DND-41 (cell line): Measurements from ENCODE around the gene ITGB1BP2.
"Not testable (repeated sequence)": the region's sequence is repeated elsewhere in the genome, so short reads cannot be mapped to it uniquely, and the experiment has no call there.

Experiments used
- ATAC-seq: fragments of 200-7000 bp; cut with Tn5 transposase; 3 replicates; pipeline ENCODE4 v1.9.1; 2021; ENCODE audit warnings: low read depth; ENCODE audit not compliant: insufficient read depth
- DNase-seq: peaks from one replicate; pipeline ENCODE4 v3.0.0-alpha.2; 2020
- H2AFZ ChIP-seq: 2 replicates; pipeline ENCODE4 v1.6.0; 2012; ENCODE audit warnings: low read depth, low read length
- H3K27ac ChIP-seq: 2 replicates; pipeline ENCODE4 v1.5.1; 2012; ENCODE audit warnings: low read length, inconsistent platforms
- H3K27me3 ChIP-seq: fragments of 200-600 bp; sonication (generic); 2 replicates; pipeline ENCODE4 v1.6.0; 2012; ENCODE audit warnings: low read length, mild to moderate bottlenecking, inconsistent platforms; ENCODE audit not compliant: insufficient read depth, poor library complexity
- H3K36me3 ChIP-seq: 2 replicates; pipeline ENCODE4 v1.5.1; 2012; ENCODE audit warnings: low read length, inconsistent platforms; ENCODE audit not compliant: insufficient read depth
- H3K4me1 ChIP-seq: 2 replicates; pipeline ENCODE4 v1.5.1; 2012; ENCODE audit warnings: mild to moderate bottlenecking, low read length; ENCODE audit not compliant: insufficient read depth
- H3K4me2 ChIP-seq: 2 replicates; pipeline ENCODE4 v1.6.0; 2012; ENCODE audit warnings: mild to moderate bottlenecking, moderate library complexity, low read length, inconsistent platforms; ENCODE audit not compliant: insufficient read depth
- H3K4me3 ChIP-seq, 2 experiments: fragments of 200-600 bp in 1 of 2; shearing (Covaris generic) in 1 of 2; 2 replicates each; pipeline ENCODE4 v1.5.1; 2012 to 2016; ENCODE audit warnings: inconsistent platforms in 2 of 2, low read length in 2 of 2, mild to moderate bottlenecking in 2 of 2, low read depth in 1 of 2, moderate library complexity in 1 of 2
- H3K79me2 ChIP-seq: 2 replicates; pipeline ENCODE4 v1.6.0; 2012; ENCODE audit warnings: low read length, inconsistent platforms; ENCODE audit not compliant: insufficient read depth
- H3K9ac ChIP-seq: 2 replicates; pipeline ENCODE4 v1.6.0; 2012; ENCODE audit warnings: low read depth, mild to moderate bottlenecking, inconsistent platforms, low read length, moderate library complexity
- H3K9me3 ChIP-seq: 2 replicates; pipeline ENCODE4 v1.5.1; 2012; ENCODE audit warnings: low read length, moderate library complexity, mild to moderate bottlenecking, inconsistent platforms; ENCODE audit not compliant: insufficient read depth, severe bottlenecking
- H4K20me1 ChIP-seq: 2 replicates; pipeline ENCODE4 v1.6.0; 2012; ENCODE audit warnings: low read length; ENCODE audit not compliant: insufficient read depth
- EZH2 ChIP-seq: IDR thresholded peaks from 3 replicates; pipeline ENCODE4 v1.6.1; 2012; ENCODE audit warnings: borderline replicate concordance, low read depth, mild to moderate bottlenecking, moderate library complexity, low read length, inconsistent platforms; ENCODE audit not compliant: severe bottlenecking
- TF ChIP-seq, protein P1 (sequence below): IDR thresholded peaks from 2 replicates; pipeline ENCODE4 v1.5.1; 2012; ENCODE audit warnings: borderline replicate concordance, low read length, moderate library complexity, mild to moderate bottlenecking; ENCODE audit not compliant: poor library complexity, severe bottlenecking; ENCODE audit errors: extremely low read depth

The ITGB1BP2 gene

DNA sequence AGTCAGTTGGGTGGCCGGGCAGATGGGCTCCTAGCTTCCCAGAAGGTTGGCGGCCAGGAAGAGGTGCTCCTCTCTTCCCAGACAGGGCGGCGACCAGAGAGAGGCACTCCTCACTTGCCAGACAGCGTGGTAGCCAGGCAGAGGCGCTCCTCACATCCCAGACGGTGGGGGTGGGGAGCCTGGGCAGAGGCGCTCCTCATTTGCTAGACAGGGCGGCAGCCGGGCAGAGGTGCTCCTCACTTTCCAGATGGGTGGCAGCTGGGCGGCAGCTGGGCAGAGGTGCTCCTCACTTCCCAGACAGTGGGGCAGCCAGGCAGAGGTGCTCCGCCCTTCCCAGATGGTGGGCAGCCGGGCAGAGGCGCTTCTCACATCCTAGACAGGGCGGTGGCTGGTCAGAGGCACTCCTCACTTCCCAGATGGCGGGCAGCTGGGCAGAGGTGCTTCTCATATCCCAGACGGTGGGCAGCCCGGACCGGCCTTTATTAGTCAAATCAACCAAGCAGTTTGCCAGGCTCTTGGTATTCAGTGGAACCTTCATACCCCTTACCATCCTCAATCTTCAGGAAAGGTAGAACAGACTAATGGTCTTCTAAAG is 31.7 kb upstream of the ITGB1BP2 start:
- no peaks in the 10 kb centered on the region for H3K9me3 ChIP-seq
- H3K36me3 ChIP-seq, result no peaks in the 10 kb centered on the region
- H3K9ac ChIP-seq, result no peak overlapping the region
- H3K4me3 ChIP-seq, result no peak overlapping the region
- no peaks in the 10 kb centered on the region for H4K20me1 ChIP-seq
- H3K27ac ChIP-seq, result no peak overlapping the region
- H3K79me2 ChIP-seq, result no peaks in the 10 kb centered on the region
- DNase-seq (no peak), ATAC-seq (no peak)
- H2AFZ ChIP-seq, result no peak overlapping the region
- H3K27me3 ChIP-seq, result no peaks in the 10 kb centered on the region
- H3K4me2 ChIP-seq, result no peak overlapping the region
- no peaks in the 10 kb centered on the region for H3K4me1 ChIP-seq
- TF ChIP-seq EZH2, result no peak
- TF ChIP-seq, protein P1, sequence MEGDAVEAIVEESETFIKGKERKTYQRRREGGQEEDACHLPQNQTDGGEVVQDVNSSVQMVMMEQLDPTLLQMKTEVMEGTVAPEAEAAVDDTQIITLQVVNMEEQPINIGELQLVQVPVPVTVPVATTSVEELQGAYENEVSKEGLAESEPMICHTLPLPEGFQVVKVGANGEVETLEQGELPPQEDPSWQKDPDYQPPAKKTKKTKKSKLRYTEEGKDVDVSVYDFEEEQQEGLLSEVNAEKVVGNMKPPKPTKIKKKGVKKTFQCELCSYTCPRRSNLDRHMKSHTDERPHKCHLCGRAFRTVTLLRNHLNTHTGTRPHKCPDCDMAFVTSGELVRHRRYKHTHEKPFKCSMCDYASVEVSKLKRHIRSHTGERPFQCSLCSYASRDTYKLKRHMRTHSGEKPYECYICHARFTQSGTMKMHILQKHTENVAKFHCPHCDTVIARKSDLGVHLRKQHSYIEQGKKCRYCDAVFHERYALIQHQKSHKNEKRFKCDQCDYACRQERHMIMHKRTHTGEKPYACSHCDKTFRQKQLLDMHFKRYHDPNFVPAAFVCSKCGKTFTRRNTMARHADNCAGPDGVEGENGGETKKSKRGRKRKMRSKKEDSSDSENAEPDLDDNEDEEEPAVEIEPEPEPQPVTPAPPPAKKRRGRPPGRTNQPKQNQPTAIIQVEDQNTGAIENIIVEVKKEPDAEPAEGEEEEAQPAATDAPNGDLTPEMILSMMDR, result no peak

DNA sequence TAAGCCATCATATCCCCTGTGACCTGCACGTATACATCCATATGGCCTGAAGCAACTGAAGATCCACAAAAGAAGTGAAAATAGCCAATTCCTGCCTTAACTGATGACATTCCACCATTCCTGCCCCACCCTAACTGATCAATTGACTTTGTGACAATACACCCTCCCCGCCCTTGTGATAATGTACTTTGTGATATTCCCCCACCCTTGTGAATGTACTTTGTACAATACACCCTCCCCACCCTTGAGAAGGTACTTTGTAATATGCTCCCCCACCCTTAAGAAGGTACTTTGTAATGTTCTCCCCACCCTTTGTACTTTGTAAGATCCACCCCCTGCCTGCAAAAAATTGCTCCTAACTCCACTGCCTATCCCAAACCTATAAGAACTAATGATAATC is 29.2 kb upstream of the ITGB1BP2 start:
- H3K79me2 ChIP-seq, H2AFZ ChIP-seq, H3K27me3 ChIP-seq, H3K4me1 ChIP-seq, H3K9me3 ChIP-seq, H4K20me1 ChIP-seq, H3K9ac ChIP-seq, ATAC-seq, H3K36me3 ChIP-seq, DNase-seq, H3K4me2 ChIP-seq, H3K27ac ChIP-seq, H3K4me3 ChIP-seq: not testable (repeated sequence)

DNA sequence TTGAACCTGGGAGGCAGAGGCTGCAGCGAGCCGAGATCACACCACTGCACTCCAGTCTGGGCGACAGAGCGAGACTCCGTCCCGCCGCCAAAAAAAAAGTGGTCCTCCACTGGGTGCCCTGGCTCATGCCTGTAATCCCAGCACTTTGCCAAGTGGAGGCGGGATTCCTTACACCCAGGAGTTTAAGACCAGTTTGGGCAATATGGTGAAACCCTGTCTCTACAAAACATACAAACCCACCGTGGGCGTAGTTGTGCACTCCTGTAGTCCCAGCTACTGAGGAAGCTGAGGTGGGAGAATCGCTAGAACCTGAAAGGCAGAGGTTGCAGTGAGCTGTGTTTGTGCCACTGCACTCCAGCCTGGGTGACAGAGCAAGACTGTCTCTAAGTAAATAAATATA is 20.2 kb upstream of the ITGB1BP2 start:
- peaks cover 19% of the 10 kb centered on the region for H3K36me3 ChIP-seq
- not testable (repeated sequence) for H3K4me2 ChIP-seq, ATAC-seq, H3K27ac ChIP-seq, H3K9me3 ChIP-seq, H2AFZ ChIP-seq, H3K4me3 ChIP-seq, H3K9ac ChIP-seq, DNase-seq, H3K27me3 ChIP-seq
- H4K20me1 ChIP-seq, result peaks cover 22% of the 10 kb centered on the region
- peaks cover 25% of the 10 kb centered on the region for H3K4me1 ChIP-seq
- H3K79me2 ChIP-seq, result peaks cover 29% of the 10 kb centered on the region

DNA sequence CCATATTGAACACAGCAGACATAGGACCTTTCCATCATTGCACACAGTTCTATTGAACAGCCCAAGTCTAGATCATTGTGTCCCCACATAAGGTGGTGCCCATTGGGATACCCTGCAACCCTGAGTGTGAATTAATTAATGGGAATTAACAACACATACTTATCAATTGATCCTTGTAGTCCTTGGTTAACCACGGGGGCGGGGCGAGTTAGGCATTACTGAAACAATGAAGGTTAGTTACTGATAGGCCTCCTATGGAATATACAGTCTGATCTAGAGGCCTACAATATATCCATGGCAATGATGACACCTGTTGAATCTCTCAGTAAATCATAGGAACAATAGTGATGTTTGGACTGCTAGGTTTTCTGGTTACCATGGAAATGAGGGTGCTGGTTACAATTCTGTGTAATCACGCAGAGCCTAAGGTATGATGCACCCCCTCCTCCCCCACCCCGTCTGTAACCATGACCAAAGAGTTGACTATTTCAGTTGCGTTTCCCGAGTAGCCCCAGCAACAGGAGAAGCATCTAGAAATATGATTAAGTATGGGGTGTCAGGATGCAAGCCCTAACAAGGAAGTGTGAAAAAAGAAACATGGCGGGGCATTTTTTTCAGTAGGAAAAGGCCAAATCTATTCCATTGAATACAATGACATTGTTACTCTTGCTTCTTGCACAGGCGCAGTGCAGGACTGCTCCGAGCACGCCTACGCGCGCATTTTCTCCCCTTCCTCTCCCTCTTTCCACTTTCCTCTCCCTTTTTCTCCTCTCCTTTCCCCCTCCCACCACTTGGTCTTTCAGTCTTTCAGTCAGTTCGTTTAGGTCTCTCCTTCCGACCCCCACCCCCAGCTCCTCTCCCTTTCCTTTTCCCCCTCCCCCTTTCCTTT is 18.8 kb upstream of the ITGB1BP2 start:
- Histone ChIP-seq H2AFZ (peak overlapping the region; percentile 85), H3K27me3 (no peaks in the 10 kb centered on the region), H3K9ac (peak overlapping the region; percentile 58), H3K9me3 (no peaks in the 10 kb centered on the region), H3K4me2 (peak overlapping the region; percentile 60), H3K36me3 (peaks cover 29% of the 10 kb centered on the region), H3K27ac (peak overlapping the region; percentile 96), H3K4me3 (peak overlapping the region in 1 of 2 experiments; percentile 51; a peak in 2 of 4 replicates), H3K79me2 (peaks cover 44% of the 10 kb centered on the region), H4K20me1 (peaks cover 33% of the 10 kb centered on the region), H3K4me1 (peaks cover 40% of the 10 kb centered on the region)
- ATAC-seq (peak; percentile 63), DNase-seq (no peak)
- TF ChIP-seq, protein P1, result no peak
